Measurements from ENCODE around the gene ANXA11. TPM values are rescaled to one million over a fixed set of nuclear protein-coding genes. Genes with fewer than 3 reads are reported as not detected.
A peak's percentile ranks its signal among the peaks of the same experiment; 100 is the strongest.
"Not testable (repeated sequence)": the region's sequence is repeated elsewhere in the genome, so short reads cannot be mapped to it uniquely, and the experiment has no call there.

Gene ANXA11
- polyA plus RNA-seq, 5 donors, result 80.0 to 102 (median 100) TPM

GRCh38 chr10:80212535-80213115 lies 7.3 kb upstream of the ANXA11 start:
- DNase-seq, result not testable (repeated sequence)

- no peak for DNase-seq
Observed at GRCh38 chr10:80211786-80212185, 6.4 kb upstream of the ANXA11 start.

GRCh38 chr10:80210259-80210658 lies 4.9 kb upstream of the ANXA11 start:
- no peak for DNase-seq

GRCh38 chr10:80207768-80208370 lies 2.5 kb upstream of the ANXA11 start:
- no peak for DNase-seq

GRCh38 chr10:80206277-80206655 lies 929 bp upstream of the ANXA11 start:
- DNase-seq, result no peak

GRCh38 chr10:80204677-80205476 lies 460 bp downstream of the ANXA11 start:
- DNase-seq, result peak; percentile 51 to 62

- DNase-seq, result no peak
Observed at GRCh38 chr10:80203835-80204676, 1.3 kb downstream of the ANXA11 start.

GRCh38 chr10:80202934-80203834 lies 2.2 kb downstream of the ANXA11 start:
- DNase-seq, result no peak

- not testable (repeated sequence) for DNase-seq
Observed at GRCh38 chr10:80202530-80202929, 2.8 kb downstream of the ANXA11 start.

- no peak for DNase-seq
Observed at GRCh38 chr10:80201608-80202141, 3.7 kb downstream of the ANXA11 start.

- DNase-seq, result no peak
Observed at GRCh38 chr10:80200687-80201086, 4.7 kb downstream of the ANXA11 start.

GRCh38 chr10:80200259-80200658 lies 5.1 kb downstream of the ANXA11 start:
- no peak for DNase-seq

- peak in 1 of 2 donors; percentile 50 for DNase-seq
Observed at GRCh38 chr10:80199828-80200227, 5.5 kb downstream of the ANXA11 start.

GRCh38 chr10:80197972-80198916 lies 7.1 kb downstream of the ANXA11 start:
- no peak for DNase-seq

- DNase-seq, result no peak
Observed at GRCh38 chr10:80196950-80197315, 8.4 kb downstream of the ANXA11 start.

- DNase-seq, result peak; percentile 74 to 76
Observed at GRCh38 chr10:80196270-80196949, 8.9 kb downstream of the ANXA11 start.

- no peak for DNase-seq
Observed at GRCh38 chr10:80195046-80195574, 10.2 kb downstream of the ANXA11 start.

- no peak for DNase-seq
Observed at GRCh38 chr10:80194373-80195045, 10.8 kb downstream of the ANXA11 start.

Data from right lung (tissue), 5 donors.